GM12801 (cell line): Measurements from ENCODE around the gene ARHGAP18.

ENCODE experiments used
- CTCF ChIP-seq: IDR thresholded peaks from one replicate; pipeline ENCODE4 v1.5.1; 2011; ENCODE audit warnings: control low read depth; ENCODE audit not compliant: insufficient read length; ENCODE audit errors: extremely low read depth

ARHGAP18 gene

GRCh38 chr6:129665555-129665954 lies 44.4 kb downstream of the ARHGAP18 start:
- TF ChIP-seq CTCF, result no peak

GRCh38 chr6:129663531-129663930 lies 46.4 kb downstream of the ARHGAP18 start:
- no peak for TF ChIP-seq CTCF

GRCh38 chr6:129662980-129663431 lies 47.0 kb downstream of the ARHGAP18 start:
- no peak for TF ChIP-seq CTCF

- TF ChIP-seq CTCF, result no peak
These were observed 47.6 kb downstream of the ARHGAP18 start for GRCh38 chr6:129662406-129662766.

GRCh38 chr6:129661536-129662405 lies 48.2 kb downstream of the ARHGAP18 start:
- no peak for TF ChIP-seq CTCF

GRCh38 chr6:129660346-129660676 lies 49.7 kb downstream of the ARHGAP18 start:
- TF ChIP-seq CTCF, result no peak

GRCh38 chr6:129659590-129660345 lies 50.2 kb downstream of the ARHGAP18 start:
- no peak for TF ChIP-seq CTCF
